Epithelial cell of alveolus of lung (primary cell): Measurements from ENCODE around the gene PYGO2. TPM values are rescaled to one million over a fixed set of nuclear protein-coding genes. Genes with fewer than 3 reads are reported as not detected.

Experiments
- total RNA-seq: library from RNA; depleted of rRNA; stranded (reverse); fragments of >200 nt; gene quantifications from 2 replicates; pipeline ENCODE4 v1.2.1, GENCODE V29; 2015

Gene PYGO2, protein sequence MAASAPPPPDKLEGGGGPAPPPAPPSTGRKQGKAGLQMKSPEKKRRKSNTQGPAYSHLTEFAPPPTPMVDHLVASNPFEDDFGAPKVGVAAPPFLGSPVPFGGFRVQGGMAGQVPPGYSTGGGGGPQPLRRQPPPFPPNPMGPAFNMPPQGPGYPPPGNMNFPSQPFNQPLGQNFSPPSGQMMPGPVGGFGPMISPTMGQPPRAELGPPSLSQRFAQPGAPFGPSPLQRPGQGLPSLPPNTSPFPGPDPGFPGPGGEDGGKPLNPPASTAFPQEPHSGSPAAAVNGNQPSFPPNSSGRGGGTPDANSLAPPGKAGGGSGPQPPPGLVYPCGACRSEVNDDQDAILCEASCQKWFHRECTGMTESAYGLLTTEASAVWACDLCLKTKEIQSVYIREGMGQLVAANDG
- total RNA-seq = 20.4 and 26.2 TPM in 2 replicates

DNA sequence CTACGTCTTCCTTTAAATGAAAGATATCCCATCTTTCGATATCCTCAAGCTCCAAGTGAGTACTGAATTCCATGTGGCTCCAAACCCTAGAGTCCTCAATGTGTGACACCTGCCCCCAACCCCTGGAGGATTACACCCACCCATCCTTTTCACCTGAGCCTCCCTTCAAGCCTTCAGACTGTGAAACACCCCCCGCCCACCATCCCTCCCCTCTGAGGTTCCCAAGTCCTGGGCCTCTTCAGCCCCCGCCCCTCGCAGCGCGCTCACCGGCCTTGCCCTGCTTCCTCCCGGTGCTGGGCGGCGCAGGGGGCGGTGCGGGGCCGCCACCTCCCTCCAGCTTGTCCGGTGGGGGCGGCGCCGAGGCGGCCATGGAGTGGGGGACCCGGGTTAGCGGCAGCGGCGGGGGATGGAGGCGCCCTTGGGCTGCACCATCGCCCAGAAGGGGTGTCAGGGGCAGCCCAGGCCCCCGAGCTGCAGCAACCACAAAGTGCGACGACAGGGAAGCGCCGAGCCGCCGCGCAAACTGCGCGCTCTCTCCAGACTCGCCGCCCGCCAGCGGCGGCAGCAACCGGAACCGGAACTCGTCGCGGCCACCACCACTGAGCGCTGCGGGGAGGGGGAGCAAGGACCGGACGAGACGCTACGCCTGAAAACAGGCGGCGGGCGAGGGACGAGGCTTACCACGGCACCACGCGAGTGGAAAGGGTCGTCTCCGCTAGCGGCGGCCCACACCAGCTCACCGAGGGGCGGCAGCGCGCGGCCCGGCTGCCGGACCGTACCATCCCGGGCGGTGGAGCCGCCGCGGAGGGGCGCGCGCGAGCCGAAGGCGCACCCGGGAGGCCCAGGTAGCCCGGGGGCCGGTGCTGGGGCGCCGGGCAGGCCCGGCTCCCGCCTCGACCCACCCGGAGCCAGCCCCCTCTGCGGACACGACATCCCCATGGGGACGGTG, at the start of gene PYGO2:
TSS of gene PYGO2 (minus strand) at position 576 of the 949 bp plus-strand sequence. CDS start at position 370, 206 bp downstream.

DNA sequence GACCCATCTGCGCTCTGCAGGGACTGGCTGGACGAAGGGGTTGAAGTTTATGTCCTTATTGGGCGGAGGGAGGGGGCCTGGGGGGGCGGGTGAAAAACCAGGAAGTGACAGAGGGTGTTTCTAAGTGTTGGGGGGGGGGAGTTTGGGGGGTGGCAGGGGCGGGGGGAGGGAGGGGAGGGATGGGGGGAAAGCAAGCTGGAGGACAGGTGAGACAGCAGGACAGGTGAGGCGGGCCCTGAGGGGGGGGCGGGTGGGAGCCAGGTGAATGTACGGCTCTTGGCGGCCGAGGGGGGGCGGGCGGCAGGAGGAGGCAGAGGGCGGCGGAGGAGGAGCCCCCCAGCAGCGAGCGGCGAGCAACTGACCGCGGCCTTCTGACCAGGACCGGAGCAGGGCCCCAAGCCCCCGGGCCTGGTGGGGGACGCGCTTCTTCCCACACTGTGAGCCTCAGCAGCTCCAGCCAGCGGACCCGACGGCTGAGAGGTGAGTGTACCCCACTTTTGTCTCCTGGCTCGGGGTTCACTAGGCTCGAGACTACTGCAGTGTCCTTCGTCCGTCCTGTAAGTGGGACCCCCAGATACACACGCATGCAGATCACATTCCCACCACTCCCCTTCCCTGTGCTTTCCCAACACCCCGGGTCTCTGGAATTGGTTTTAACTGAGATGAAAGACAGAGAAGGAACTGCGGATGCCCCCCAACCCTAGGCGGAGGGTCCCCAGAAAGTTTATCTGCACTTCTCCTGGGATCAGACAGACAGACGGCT, 41.1 kb upstream of the PYGO2 start, which contains the start of gene ZBTB7B:
TSS of gene ZBTB7B (plus strand) at position 339 of the 763 bp plus-strand sequence. CDS start 11,859 bp downstream, outside the sequence.

DNA sequence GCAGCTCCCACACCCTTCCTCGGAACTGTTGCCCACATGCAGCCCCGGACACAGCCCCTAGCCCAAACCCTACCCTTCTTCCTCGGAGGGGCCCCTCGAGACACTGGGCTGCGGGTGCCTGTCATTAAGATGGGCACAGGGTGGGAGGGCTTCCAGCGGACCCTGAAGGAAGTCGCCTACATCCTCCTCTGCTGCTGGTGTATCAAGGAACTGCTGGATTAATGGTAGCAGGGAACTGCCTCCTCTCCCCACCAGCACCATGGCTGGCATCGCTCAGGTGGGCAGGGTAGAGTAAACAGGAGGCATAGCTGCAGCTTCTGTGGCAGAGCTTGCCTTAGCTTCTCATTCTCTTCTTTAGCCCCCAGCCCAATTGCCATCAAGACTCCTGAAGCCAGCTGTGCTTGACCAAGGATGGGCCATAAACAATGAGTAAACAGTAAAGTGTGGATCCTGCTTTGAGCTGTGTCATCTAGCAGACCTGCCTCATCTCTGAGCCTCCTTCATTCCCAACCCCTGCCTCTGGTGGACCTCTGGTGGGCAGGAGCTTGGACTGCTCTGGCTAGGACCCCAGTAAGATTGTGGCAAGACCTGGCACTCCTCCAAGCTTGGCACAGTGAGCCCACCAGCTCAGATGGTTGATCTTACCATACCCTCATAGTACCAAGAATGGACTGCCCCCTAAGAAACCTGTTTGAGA, 32.1 kb upstream of the PYGO2 start, which contains the start of gene LENEP:
TSS of gene LENEP (plus strand) at position 15 of the 697 bp plus-strand sequence. CDS start at position 37, 22 bp downstream.

DNA sequence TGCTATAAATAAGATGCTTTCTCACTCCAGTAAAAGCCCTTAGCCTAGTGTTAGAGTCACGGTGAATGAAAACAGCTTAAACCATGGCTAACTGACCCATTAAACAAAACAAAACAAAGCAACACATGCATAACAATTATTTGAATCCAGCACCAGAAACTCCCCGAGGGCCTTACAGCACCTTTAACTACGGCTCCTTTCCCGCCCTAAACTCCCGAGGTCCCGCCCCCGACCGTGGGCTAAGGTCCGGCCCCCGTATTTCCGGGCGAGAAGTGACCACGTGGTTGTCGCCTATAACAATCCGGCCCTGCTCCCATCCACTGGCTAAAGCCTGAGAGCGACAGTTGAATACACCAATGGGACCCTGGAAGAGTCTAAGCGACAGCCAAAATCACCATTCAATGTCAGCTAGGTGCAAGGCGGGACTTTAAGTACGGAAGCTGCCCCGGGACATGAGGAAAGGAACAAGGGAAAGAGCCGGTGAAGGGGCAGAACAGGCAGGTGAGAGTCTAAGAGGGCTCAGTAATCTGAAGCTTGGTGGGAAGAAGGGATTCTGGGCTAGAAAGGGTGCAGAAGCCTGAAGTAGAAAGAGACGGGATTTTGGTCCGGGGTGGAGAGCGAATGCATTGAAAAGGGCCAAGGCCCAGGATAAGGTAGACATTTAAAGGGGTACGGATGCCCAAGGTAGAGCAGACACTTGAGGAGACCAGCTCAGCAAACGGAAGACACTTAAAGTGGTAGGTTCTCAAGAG, 21.5 kb upstream of the PYGO2 start, which contains the start of gene FLAD1:
TSS of gene FLAD1 (plus strand) at position 448 of the 752 bp plus-strand sequence. CDS start 351 bp downstream, outside the sequence.

DNA sequence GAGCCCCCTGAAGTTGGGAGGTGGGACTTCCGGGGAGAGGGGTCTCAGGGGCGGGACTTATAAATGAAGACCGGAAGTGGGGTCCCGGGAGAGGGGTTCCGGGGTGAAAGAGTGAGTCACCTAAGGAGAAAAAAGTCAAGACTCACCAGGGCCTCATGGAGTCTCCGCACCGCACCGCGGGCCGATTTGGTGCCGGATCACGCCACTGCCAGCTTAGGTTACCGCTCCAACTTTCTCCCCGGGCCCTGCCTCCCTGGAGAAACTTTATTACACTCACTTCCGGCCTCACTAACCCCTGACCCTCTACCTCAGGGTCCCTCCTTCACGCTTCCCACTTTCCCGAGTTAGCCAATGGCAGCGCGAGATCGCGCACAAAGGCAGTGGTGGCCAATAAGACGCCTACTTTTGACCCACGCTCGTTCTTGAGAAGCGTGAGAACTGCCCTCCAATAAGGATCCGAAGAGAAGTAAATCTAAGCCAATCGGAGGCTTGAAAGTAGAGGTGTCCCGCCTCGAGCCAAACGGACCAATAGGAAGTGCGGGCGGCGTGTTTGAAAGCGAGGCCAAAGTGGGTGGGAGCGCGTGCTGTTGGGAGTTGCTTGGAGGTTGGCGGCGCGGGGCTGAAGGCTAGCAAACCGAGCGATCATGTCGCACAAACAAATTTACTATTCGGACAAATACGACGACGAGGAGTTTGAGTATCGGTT, 12.7 kb upstream of the PYGO2 start, which contains the start of gene CKS1B:
TSS of gene CKS1B (plus strand) at position 580 of the 706 bp plus-strand sequence. CDS start at position 645, 65 bp downstream.

DNA sequence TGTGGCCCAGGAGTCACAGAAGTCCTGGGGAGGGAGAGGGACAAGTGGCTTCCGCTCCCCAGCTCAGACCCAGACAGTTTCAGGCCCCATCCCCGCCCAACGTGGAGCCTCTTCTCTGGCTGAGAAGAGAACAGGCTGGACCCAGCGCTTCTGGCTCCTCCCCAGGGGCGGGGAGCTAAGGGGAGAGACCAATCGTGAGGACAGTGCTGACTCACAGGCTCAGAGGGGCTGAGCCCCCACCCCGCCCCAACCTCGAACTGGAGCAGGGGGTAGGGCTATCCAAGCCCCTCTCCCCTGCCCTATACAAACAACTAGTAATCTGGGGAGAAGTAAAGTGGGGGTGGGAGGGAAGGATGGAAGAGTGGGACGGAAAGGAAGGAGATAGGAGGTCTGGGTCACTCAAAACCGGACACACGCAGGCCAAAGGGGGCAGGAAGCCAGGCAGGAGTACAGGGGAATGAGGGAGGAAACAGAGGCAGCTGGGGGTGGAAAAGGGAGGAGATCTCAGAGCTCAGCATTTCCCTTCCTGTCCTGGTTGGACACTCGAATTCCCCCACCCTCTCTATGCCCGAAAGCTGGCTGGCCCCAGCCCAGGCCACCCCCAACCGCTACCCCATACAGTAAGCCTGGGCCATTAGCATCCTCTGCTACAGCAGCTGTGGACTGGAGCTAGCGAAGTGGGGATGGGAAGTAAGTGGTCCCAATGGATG, 9.2 kb upstream of the PYGO2 start, which contains the start of gene SHC1:
TSS of gene SHC1 (minus strand) at position 117 of the 710 bp plus-strand sequence. CDS start 221 bp downstream, outside the sequence.

DNA sequence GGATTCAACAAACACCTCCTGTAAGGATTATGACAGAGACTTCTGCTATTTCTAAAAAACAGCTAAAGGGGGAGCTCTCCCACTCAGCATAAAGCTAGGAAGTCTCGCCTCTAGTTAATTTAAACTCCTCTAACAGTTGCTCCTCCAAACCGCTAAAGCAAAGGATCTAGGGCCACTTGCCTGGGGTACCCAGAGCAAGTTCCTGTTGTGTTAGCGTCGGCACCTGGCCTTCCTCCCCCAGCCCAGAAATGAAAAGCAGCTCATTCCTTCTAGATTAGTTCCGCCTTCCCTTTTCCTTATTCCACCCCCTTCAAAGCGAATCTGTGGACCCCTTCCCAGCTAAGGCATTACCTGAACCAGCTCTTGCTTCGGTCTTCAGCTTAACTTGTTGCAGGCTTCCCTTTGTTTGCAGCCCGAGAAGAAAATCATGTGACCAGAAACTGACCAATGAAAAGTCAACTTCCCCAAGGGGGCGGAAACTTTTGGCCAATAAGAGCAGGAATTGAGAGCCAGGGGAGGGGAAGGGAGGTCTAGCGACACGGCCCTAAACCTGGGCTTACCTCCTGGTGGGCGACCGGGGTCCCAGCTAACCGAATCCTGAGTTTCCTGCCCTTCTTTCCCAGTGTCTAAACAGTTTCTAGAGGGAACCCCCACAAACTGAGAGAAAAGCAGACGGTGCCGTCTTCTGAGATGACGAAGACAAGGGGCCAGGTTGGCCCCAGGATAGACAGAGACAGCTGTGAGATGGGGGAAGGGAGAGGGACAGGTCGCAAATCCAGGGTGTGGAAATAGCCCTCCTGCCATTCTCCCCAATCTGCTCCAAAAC, 5.7 kb downstream of the PYGO2 start, which contains the start of gene PBXIP1:
TSS of gene PBXIP1 (minus strand) at position 382 of the 826 bp plus-strand sequence. CDS start 2,378 bp downstream, outside the sequence.

DNA sequence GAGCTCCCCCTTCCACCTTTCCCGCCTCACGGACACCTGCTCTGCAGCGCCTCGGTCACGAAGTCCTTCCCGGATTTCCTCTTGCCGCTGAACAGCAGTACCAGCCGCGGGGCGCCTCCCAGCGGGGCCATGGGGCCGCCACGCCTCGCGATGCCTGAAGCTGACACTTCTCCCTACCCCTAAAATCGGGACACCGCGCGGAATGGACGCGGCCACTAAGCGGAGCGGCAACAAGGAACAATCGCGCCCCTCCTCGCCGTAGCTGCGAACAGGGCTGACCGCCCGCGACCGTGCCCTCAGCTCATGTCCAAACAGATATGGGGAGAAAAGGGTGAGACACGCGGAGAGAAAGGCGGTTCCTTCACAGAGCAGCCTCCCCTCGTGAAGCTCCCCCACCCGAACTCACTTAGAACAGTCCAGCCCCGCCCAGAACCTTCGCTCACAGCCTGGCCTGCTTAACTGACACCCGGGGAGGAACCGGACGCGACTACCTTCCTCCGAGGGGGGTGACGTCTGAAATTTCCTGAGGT, 25.0 kb downstream of the PYGO2 start, which contains the start of gene PMVK:
TSS of gene PMVK (minus strand) at position 165 of the 530 bp plus-strand sequence. CDS start at position 131, 34 bp downstream.

Other genes starting within 250 kb of the PYGO2 start
- 0.13 and 0.32 TPM in 2 replicates for gene KCNN3, start 91.5 kb downstream of the PYGO2 start, total RNA-seq
- gene PMVK, start 25.1 kb downstream of the PYGO2 start, total RNA-seq = 3.8 and 7.0 TPM in 2 replicates
- 67.4 and 92.9 TPM in 2 replicates for gene PBXIP1, start 5.7 kb downstream of the PYGO2 start, total RNA-seq
- 188 and 278 TPM in 2 replicates for gene SHC1, start 9.0 kb upstream of the PYGO2 start, total RNA-seq
- gene CKS1B, start 12.9 kb upstream of the PYGO2 start, total RNA-seq = 43.8 and 135 TPM in 2 replicates
- 27.4 and 30.3 TPM in 2 replicates for gene FLAD1, start 21.6 kb upstream of the PYGO2 start, total RNA-seq
- not detected in 2 replicates for gene LENEP, start 31.8 kb upstream of the PYGO2 start, total RNA-seq
- 18.7 and 19.7 TPM in 2 replicates for gene ZBTB7B, start 41.0 kb upstream of the PYGO2 start, total RNA-seq
- gene DCST2, start 72.0 kb upstream of the PYGO2 start, total RNA-seq = not detected in 2 replicates
- not detected in 2 replicates for gene DCST1, start 72.0 kb upstream of the PYGO2 start, total RNA-seq
- 33.1 and 81.6 TPM in 2 replicates for gene ADAM15, start 89.5 kb upstream of the PYGO2 start, total RNA-seq
- 10.2 and 11.7 TPM in 2 replicates for gene EFNA4, start 102.0 kb upstream of the PYGO2 start, total RNA-seq
- 1.7 and 1.9 TPM in 2 replicates for gene EFNA3, start 117.1 kb upstream of the PYGO2 start, total RNA-seq
- gene EFNA1, start 166.1 kb upstream of the PYGO2 start, total RNA-seq = 1.8 and 14.9 TPM in 2 replicates
- gene SLC50A1, start 174.1 kb upstream of the PYGO2 start, total RNA-seq = 21.5 and 51.5 TPM in 2 replicates
- gene DPM3, start 178.7 kb upstream of the PYGO2 start, total RNA-seq = 87.8 and 104 TPM in 2 replicates
- gene KRTCAP2, start 211.5 kb upstream of the PYGO2 start, total RNA-seq = 133 and 203 TPM in 2 replicates
- 3.6 and 6.4 TPM in 2 replicates for gene TRIM46, start 212.1 kb upstream of the PYGO2 start, total RNA-seq
- gene THBS3, start 246.1 kb upstream of the PYGO2 start, total RNA-seq = 15.5 and 19.9 TPM in 2 replicates
- 70.7 and 116 TPM in 2 replicates for gene MTX1, start 246.9 kb upstream of the PYGO2 start, total RNA-seq